Measurements from ENCODE around the gene PLCD3. TPM values are rescaled to one million over a fixed set of nuclear protein-coding genes. Genes with fewer than 3 reads are reported as not detected.

Gene PLCD3
- polyA plus RNA-seq, 1 donor from 2014 or later: 1.3 TPM

Small RNA genes within 50 kb of the gene (small RNA-seq; reads per million reads assigned to genes)
- 0 reads per million in 3 experiments for gene MIR6784
- gene RF00019: 0 to 1.2 (median 0) reads per million in 3 experiments

Other genes with a start within 250 kb of the PLCD3 start
- 47.8 and 69.4 TPM in 2 replicates for gene EFTUD2, start 233.1 kb downstream of the PLCD3 start, polyA plus RNA-seq
- not detected in 2 replicates for gene GFAP, start 217.0 kb downstream of the PLCD3 start, polyA plus RNA-seq
- 0.10 and 0.26 TPM in 2 replicates for gene KIF18B, start 184.7 kb downstream of the PLCD3 start, polyA plus RNA-seq
- gene C1QL1, start 164.2 kb downstream of the PLCD3 start, polyA plus RNA-seq: 0.19 TPM in 1 of 2 replicates, not detected in the other
- gene DCAKD, start 80.9 kb downstream of the PLCD3 start, polyA plus RNA-seq: 68.5 and 75.0 TPM in 2 replicates
- 23.4 and 28.7 TPM in 2 replicates for gene NMT1, start 71.2 kb downstream of the PLCD3 start, polyA plus RNA-seq
- 3.1 and 8.4 TPM in 2 replicates for gene ACBD4, start 3.2 kb upstream of the PLCD3 start, polyA plus RNA-seq
- 9.0 and 10.2 TPM in 2 replicates for gene HEXIM1, start 16.0 kb upstream of the PLCD3 start, polyA plus RNA-seq
- 13.9 and 17.9 TPM in 2 replicates for gene HEXIM2, start 29.4 kb upstream of the PLCD3 start, polyA plus RNA-seq
- gene FMNL1, start 89.4 kb upstream of the PLCD3 start, polyA plus RNA-seq: 3.8 and 5.6 TPM in 2 replicates
- not detected in 2 replicates for gene SPATA32, start 129.6 kb upstream of the PLCD3 start, polyA plus RNA-seq
- 6.6 and 6.7 TPM in 2 replicates for gene MAP3K14, start 184.5 kb upstream of the PLCD3 start, polyA plus RNA-seq